ENCODE data around the gene OLFM1. TPM values are rescaled to one million over a fixed set of nuclear protein-coding genes. Genes with fewer than 3 reads are reported as not detected.

The OLFM1 gene
- 10 to 100 TPM in 2 of 3 donors, 1 to 10 TPM in 1; 6.5 to 24.8 (median 15.2) TPM for polyA plus RNA-seq

GRCh38 chr9:135087489-135087792 is at the start of gene OLFM1:
Gene OLFM1, plus strand, starts transcription at chr9:135087668. Its CDS starts 322 bp downstream, at chr9:135087990.
- no peak within 1 kb of the TSS for H3K27ac ChIP-seq (ENCODE audit: low read depth, low read length)
- WGBS, 3 donors: 0 to 3% (median 1%) methylated on average over 21 to 40 of the region's 40 CpGs

GRCh38 chr9:135038331-135038730 is 49.1 kb upstream of the OLFM1 start:
- H3K27ac ChIP-seq (ENCODE audit: low read depth, low read length): no peak overlapping the region
- 62 to 72% (median 70%) methylated on average over 13 of the region's 13 CpGs for WGBS, 3 donors

GRCh38 chr9:135038826-135039225 is 48.6 kb upstream of the OLFM1 start:
- WGBS, 3 donors: 66 to 73% (median 71%) methylated on average over 3 of the region's 3 CpGs
- H3K27ac ChIP-seq (ENCODE audit: low read depth, low read length): no peak overlapping the region

GRCh38 chr9:135039266-135039870 is 48.1 kb upstream of the OLFM1 start:
- H3K27ac ChIP-seq (ENCODE audit: low read depth, low read length): no peak overlapping the region
- 71 to 83% (median 81%) methylated on average over 14 of the region's 14 CpGs for WGBS, 3 donors

GRCh38 chr9:135039916-135040645 is 47.4 kb upstream of the OLFM1 start:
- H3K27ac ChIP-seq (ENCODE audit: low read depth, low read length): no peak overlapping the region
- WGBS, 3 donors: 53 to 72% (median 66%) methylated on average over 9 of the region's 9 CpGs

GRCh38 chr9:135040892-135041291 is 46.6 kb upstream of the OLFM1 start:
- WGBS, 3 donors: 67 to 82% (median 67%) methylated on average over 16 of the region's 16 CpGs
- no peak overlapping the region for H3K27ac ChIP-seq (ENCODE audit: low read depth, low read length)

GRCh38 chr9:135043345-135043744 is 44.1 kb upstream of the OLFM1 start:
- WGBS, 3 donors: 72 to 90% (median 79%) methylated on average over 11 of the region's 11 CpGs
- H3K27ac ChIP-seq (ENCODE audit: low read depth, low read length): no peak overlapping the region

GRCh38 chr9:135045264-135045927 is 42.1 kb upstream of the OLFM1 start:
- H3K27ac ChIP-seq (ENCODE audit: low read depth, low read length): no peak overlapping the region
- WGBS, 3 donors: 81 to 94% (median 89%) methylated on average over 24 to 25 of the region's 25 CpGs

- no peak overlapping the region for H3K27ac ChIP-seq (ENCODE audit: low read depth, low read length)
- WGBS, 3 donors: 67 to 83% (median 78%) methylated on average over 18 of the region's 18 CpGs
Observed at GRCh38 chr9:135045928-135046738, 41.3 kb upstream of the OLFM1 start.

GRCh38 chr9:135046739-135047350 is 40.6 kb upstream of the OLFM1 start:
- WGBS, 3 donors: 85 to 87% (median 85%) methylated on average over 12 of the region's 12 CpGs
- H3K27ac ChIP-seq (ENCODE audit: low read depth, low read length): no peak overlapping the region

- WGBS, 3 donors: 85 to 88% (median 88%) methylated on average over 5 of the region's 5 CpGs
- no peak overlapping the region for H3K27ac ChIP-seq (ENCODE audit: low read depth, low read length)
Observed at GRCh38 chr9:135047521-135047920, 39.9 kb upstream of the OLFM1 start.

- 56 to 76% (median 72%) methylated on average over 11 of the region's 11 CpGs for whole genome bisulfite sequencing, 3 donors
- H3K27ac ChIP-seq (ENCODE audit: low read depth, low read length): no peak overlapping the region
Observed at GRCh38 chr9:135048046-135048757, 39.3 kb upstream of the OLFM1 start.

- WGBS, 3 donors: 41 to 81% (median 79%) methylated on average over 17 of the region's 17 CpGs
- H3K27ac ChIP-seq (ENCODE audit: low read depth, low read length): no peak overlapping the region
Observed at GRCh38 chr9:135048758-135049444, 38.6 kb upstream of the OLFM1 start.

GRCh38 chr9:135049460-135049859 is 38.0 kb upstream of the OLFM1 start:
- 66 to 76% (median 71%) methylated on average over 7 of the region's 7 CpGs for WGBS, 3 donors

GRCh38 chr9:135050072-135050990 is 37.1 kb upstream of the OLFM1 start:
- H3K27ac ChIP-seq (ENCODE audit: low read depth, low read length): no peak overlapping the region
- WGBS, 3 donors: 74 to 84% (median 81%) methylated on average over 31 of the region's 31 CpGs

More at GRCh38 chr9:135049460-135049859, 38.0 kb upstream of the OLFM1 start:
- H3K27ac ChIP-seq (ENCODE audit: low read depth, low read length): no peak overlapping the region

GRCh38 chr9:135051316-135052038 is 36.0 kb upstream of the OLFM1 start:
- no peak overlapping the region for H3K27ac ChIP-seq (ENCODE audit: low read depth, low read length)
- 81 to 93% (median 87%) methylated on average over 17 of the region's 17 CpGs for WGBS, 3 donors
